Esophagus squamous epithelium (tissue), 4 donors: ENCODE measurements around the gene KLF11.

Experiments
- CTCF ChIP-seq, 6 experiments: fragments of 450-650 bp in 4 of 6; fragments of 200-600 bp in 2 of 6; sonication (generic) in 2 of 6; IDR thresholded peaks; one replicate each; pipeline ENCODE4 v1.5.1; 2016 to 2019; ENCODE audit warnings: antibody characterized with exemption in 6 of 6, mild to moderate bottlenecking in 4 of 6, moderate library complexity in 4 of 6
- POLR2A ChIP-seq, 4 donors: fragments of 450-650 bp; IDR thresholded peaks; one replicate each; pipeline ENCODE4 v1.6.1; 2017; ENCODE audit warnings: antibody characterized with exemption in 4 of 4, mild to moderate bottlenecking in 4 of 4, moderate library complexity in 3 of 4

DNA sequence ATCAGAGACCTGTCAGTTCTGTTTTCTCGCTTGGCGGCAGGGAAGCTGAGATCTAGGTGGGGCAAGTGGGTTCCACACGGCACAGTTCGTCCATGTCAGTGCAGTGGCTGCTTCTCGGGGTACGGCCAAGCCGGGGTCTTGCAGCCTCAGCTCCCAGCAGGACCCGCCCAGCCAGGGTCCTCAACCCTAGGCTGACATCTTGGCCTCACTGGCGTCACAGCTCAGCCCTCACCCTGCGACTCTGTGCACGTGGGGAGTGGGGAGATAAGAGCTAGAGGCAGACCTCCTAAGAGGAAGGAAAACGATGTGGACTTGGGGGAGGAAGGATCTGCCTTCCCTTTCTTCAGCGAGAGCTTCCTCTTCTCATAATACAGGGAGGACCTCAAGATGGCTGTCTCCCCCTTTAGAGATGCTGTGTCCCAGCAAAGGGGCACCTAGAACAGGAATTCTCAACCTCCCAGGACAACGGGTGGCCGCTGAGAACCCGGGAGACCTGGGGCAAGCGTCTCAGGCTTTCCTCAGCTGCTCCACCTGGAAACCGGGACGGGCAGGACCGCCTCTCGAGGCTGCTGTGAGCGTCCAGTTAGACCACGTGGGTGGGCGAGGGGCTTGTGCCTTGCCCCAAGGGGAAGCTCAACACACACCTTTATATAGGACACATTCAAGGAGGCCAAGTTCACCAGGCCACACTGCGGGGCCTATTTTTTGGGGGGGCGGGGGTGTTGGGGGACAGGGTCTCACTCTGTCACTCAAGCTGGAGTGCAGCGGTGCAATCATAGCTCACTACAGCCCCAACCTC, 23.5 kb upstream of the KLF11 start:
- TF ChIP-seq CTCF (IDR thresholded peaks at IDR 0.05) (no peak), POLR2A (IDR thresholded peaks at IDR 0.05) (no peak)
